MM.1S (cell line): ENCODE measurements around the gene EPHA3.

Source experiments
- DNase-seq: peaks from one replicate; pipeline ENCODE4 v3.0.0-alpha.2; 2015
- H2AFZ ChIP-seq: fragments of 300-600 bp; sonication (generic); 2 replicates; pipeline ENCODE4 v1.6.0; 2016; ENCODE audit warnings: antibody characterized with exemption, low read length
- H3F3A ChIP-seq: fragments of 300-600 bp; sonication (generic); 2 replicates; pipeline ENCODE4 v1.6.1; 2016; ENCODE audit warnings: mild to moderate bottlenecking, antibody characterized with exemption, low read length, moderate library complexity, mixed read lengths; ENCODE audit not compliant: insufficient read depth
- H3K27ac ChIP-seq: fragments of 300-600 bp; sonication (generic); 2 replicates; pipeline ENCODE4 v1.5.1; 2016; ENCODE audit warnings: mild to moderate bottlenecking, low read length
- H3K27me3 ChIP-seq: fragments of 300-600 bp; sonication (generic); replicated peaks from 2 replicates; pipeline ENCODE4 v1.6.0; 2016; ENCODE audit warnings: low read length; ENCODE audit not compliant: insufficient read depth
- H3K36me3 ChIP-seq: fragments of 300-600 bp; sonication (generic); replicated peaks from 2 replicates; pipeline ENCODE4 v1.6.1; 2016; ENCODE audit warnings: mild to moderate bottlenecking, low read length, mixed read lengths; ENCODE audit not compliant: insufficient read depth
- H3K4me1 ChIP-seq: fragments of 300-600 bp; sonication (generic); 2 replicates; pipeline ENCODE4 v1.6.1; 2016; ENCODE audit warnings: low read length, mixed read lengths
- H3K4me2 ChIP-seq: fragments of 300-600 bp; sonication (generic); 2 replicates; pipeline ENCODE4 v1.6.0; 2016; ENCODE audit warnings: low read depth, low read length
- H3K4me3 ChIP-seq: fragments of 300-600 bp; sonication (generic); 2 replicates; pipeline ENCODE4 v1.5.1; 2016; ENCODE audit warnings: low read length, mixed read lengths
- H3K79me2 ChIP-seq: fragments of 300-600 bp; sonication (generic); 2 replicates; pipeline ENCODE4 v1.6.1; 2016; ENCODE audit warnings: mixed run types, low read length, mixed read lengths
- H3K9ac ChIP-seq: fragments of 300-600 bp; sonication (generic); 2 replicates; pipeline ENCODE4 v1.6.1; 2016; ENCODE audit warnings: low read length, mixed read lengths
- H3K9me2 ChIP-seq: fragments of 300-600 bp; sonication (generic); replicated peaks from 2 replicates; pipeline ENCODE4 v1.6.1; 2016; ENCODE audit warnings: mild to moderate bottlenecking, low read length, mixed read lengths; ENCODE audit not compliant: insufficient read depth
- H3K9me3 ChIP-seq: fragments of 300-600 bp; sonication (generic); replicated peaks from 2 replicates; pipeline ENCODE4 v1.6.1; 2016; ENCODE audit warnings: mild to moderate bottlenecking, low read length, mixed read lengths; ENCODE audit not compliant: insufficient read depth
- H4K20me1 ChIP-seq: fragments of 300-600 bp; sonication (generic); 2 replicates; pipeline ENCODE4 v1.6.1; 2016; ENCODE audit warnings: mild to moderate bottlenecking, low read length, moderate library complexity, mixed read lengths; ENCODE audit not compliant: insufficient read depth
- EZH2 ChIP-seq: fragments of 300-600 bp; sonication (generic); optimal IDR thresholded peaks from 2 replicates; pipeline ENCODE3; 2017; ENCODE audit warnings: low read depth, mild to moderate bottlenecking, antibody characterized with exemption, low read length, mixed read lengths
- EZH2phosphoT487 ChIP-seq: fragments of 300-600 bp; sonication (generic); IDR thresholded peaks from 2 replicates; pipeline ENCODE4 v1.6.1; 2018; ENCODE audit warnings: antibody characterized with exemption, low read length
- TF ChIP-seq, protein P1 (sequence below): fragments of 300-600 bp; sonication (generic); IDR thresholded peaks from 2 replicates; pipeline ENCODE4 v1.5.1; 2016; ENCODE audit warnings: antibody characterized with exemption, low read length, mixed read lengths

Gene EPHA3

DNA sequence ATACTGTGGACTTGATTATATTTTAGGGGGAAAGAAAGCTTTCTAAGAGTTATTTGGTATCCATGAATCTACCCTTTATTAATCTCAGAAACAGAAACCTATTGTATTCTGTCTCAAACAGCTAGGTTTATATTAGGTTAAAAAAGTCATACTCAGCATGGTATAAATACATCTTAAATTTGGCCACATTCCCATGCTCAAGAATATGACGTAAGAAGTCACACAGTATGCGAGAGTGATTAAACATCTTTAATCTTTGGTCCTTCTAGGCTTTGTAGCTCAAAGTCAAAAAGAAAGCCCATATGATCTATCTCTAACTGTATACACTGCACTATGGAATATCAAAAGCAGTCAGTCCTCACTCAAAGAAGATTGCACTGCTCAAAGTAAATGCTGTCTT, 131.4 kb downstream of the EPHA3 start:
- Histone ChIP-seq H4K20me1 (no peaks in the 10 kb centered on the region), H3K4me1 (no peaks in the 10 kb centered on the region), H3K27ac (no peak overlapping the region), H3K27me3 (no peaks in the 10 kb centered on the region), H3K4me3 (no peak overlapping the region), H3K9me3 (no peaks in the 10 kb centered on the region), H3K4me2 (no peak overlapping the region), H3F3A (no peaks in the 10 kb centered on the region), H3K79me2 (no peaks in the 10 kb centered on the region), H3K9ac (no peak overlapping the region), H3K9me2 (no peaks in the 10 kb centered on the region), H2AFZ (no peak overlapping the region), H3K36me3 (no peaks in the 10 kb centered on the region)
- DNase-seq = no peak
- TF ChIP-seq, protein P1, sequence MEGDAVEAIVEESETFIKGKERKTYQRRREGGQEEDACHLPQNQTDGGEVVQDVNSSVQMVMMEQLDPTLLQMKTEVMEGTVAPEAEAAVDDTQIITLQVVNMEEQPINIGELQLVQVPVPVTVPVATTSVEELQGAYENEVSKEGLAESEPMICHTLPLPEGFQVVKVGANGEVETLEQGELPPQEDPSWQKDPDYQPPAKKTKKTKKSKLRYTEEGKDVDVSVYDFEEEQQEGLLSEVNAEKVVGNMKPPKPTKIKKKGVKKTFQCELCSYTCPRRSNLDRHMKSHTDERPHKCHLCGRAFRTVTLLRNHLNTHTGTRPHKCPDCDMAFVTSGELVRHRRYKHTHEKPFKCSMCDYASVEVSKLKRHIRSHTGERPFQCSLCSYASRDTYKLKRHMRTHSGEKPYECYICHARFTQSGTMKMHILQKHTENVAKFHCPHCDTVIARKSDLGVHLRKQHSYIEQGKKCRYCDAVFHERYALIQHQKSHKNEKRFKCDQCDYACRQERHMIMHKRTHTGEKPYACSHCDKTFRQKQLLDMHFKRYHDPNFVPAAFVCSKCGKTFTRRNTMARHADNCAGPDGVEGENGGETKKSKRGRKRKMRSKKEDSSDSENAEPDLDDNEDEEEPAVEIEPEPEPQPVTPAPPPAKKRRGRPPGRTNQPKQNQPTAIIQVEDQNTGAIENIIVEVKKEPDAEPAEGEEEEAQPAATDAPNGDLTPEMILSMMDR = no peak
- TF ChIP-seq EZH2 (no peak), EZH2phosphoT487 (no peak)

DNA sequence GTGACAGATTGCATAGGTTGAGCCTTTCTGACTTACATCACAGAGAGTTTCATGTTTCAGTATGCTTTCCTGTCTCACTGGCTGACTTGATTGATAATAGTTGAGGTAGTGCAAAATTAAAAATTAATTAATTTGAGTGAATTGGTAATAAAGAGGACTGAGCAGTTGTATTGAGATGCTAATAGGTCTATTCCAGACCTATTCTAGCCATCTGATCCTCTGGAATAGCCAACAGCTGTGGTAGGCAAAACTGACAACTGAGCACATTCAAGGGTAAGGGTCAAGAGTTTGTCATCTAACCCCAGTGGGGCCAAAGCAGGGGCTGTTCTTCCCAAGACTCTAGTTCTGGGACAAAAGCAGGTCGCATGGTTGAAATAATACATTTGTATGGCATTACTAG, 132.4 kb downstream of the EPHA3 start:
- Histone ChIP-seq H3K9me2 (no peaks in the 10 kb centered on the region), H3K27me3 (no peaks in the 10 kb centered on the region), H3K27ac (no peak overlapping the region), H2AFZ (no peak overlapping the region), H3K36me3 (no peaks in the 10 kb centered on the region), H3K79me2 (no peaks in the 10 kb centered on the region), H3K9ac (no peak overlapping the region), H3K9me3 (no peaks in the 10 kb centered on the region), H3K4me2 (no peak overlapping the region), H3K4me1 (no peaks in the 10 kb centered on the region), H3F3A (no peaks in the 10 kb centered on the region), H4K20me1 (no peaks in the 10 kb centered on the region), H3K4me3 (no peak overlapping the region)
- DNase-seq = no peak
- TF ChIP-seq EZH2 (no peak), EZH2phosphoT487 (no peak)
- TF ChIP-seq, protein P1 = no peak

DNA sequence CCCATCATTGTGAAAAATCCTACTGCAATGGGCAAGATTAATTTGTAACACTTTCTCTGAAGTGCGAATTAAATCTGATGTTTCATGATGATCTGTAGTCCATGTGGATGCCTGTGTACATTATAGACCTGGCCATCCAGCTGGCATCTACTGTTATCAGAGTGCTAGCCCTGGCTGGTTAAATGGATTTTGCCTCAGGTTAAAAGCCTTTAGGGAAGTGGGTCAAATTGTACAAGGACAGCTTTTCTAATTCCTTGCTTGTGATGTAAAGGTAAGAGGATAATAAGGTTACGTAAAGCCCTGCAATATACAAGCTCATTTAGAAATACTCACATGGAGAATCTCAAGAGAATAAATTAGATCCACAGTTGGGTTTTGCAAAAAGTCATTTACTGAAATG, 138.2 kb downstream of the EPHA3 start:
- no peak for DNase-seq
- H3F3A ChIP-seq = no peaks in the 10 kb centered on the region
- no peaks in the 10 kb centered on the region for H3K9me2 ChIP-seq
- H3K9ac ChIP-seq = no peak overlapping the region
- H3K36me3 ChIP-seq = no peaks in the 10 kb centered on the region
- no peak overlapping the region for H3K27ac ChIP-seq
- no peak overlapping the region for H3K4me3 ChIP-seq
- no peaks in the 10 kb centered on the region for H3K79me2 ChIP-seq
- no peaks in the 10 kb centered on the region for H3K4me1 ChIP-seq
- H3K9me3 ChIP-seq = no peaks in the 10 kb centered on the region
- H2AFZ ChIP-seq = no peak overlapping the region
- TF ChIP-seq, protein P1 = no peak
- TF ChIP-seq EZH2phosphoT487 (no peak), EZH2 (no peak)
- H4K20me1 ChIP-seq = no peaks in the 10 kb centered on the region
- H3K27me3 ChIP-seq = no peaks in the 10 kb centered on the region
- H3K4me2 ChIP-seq = no peak overlapping the region

DNA sequence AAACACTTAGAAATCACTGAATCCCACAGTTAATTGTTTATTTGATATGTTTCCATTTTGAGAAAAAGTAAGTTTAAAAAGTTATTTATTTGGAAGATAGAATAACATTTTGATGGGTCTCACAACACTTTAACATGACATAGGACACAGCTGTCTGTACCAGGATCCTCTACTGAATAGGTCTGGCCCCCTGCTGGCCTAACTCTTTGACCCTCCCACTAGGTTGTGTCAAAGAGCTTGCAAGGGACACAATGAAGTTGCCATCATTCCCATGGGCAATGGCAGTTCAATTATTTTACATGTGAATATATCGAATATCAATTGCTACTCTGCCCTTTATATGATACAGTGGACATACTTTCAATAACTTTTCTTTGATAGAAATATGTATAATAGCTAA, 138.9 kb downstream of the EPHA3 start:
- H3K79me2 ChIP-seq = no peaks in the 10 kb centered on the region
- H3K9ac ChIP-seq = no peak overlapping the region
- no peak overlapping the region for H2AFZ ChIP-seq
- H3K27ac ChIP-seq = no peak overlapping the region
- no peaks in the 10 kb centered on the region for H3K9me3 ChIP-seq
- H3K4me3 ChIP-seq = no peak overlapping the region
- no peaks in the 10 kb centered on the region for H3K4me1 ChIP-seq
- TF ChIP-seq EZH2phosphoT487 (no peak), EZH2 (no peak)
- TF ChIP-seq, protein P1 = no peak
- no peaks in the 10 kb centered on the region for H3K27me3 ChIP-seq
- no peak for DNase-seq
- H4K20me1 ChIP-seq = no peaks in the 10 kb centered on the region
- no peaks in the 10 kb centered on the region for H3K9me2 ChIP-seq
- H3K4me2 ChIP-seq = no peak overlapping the region
- no peaks in the 10 kb centered on the region for H3F3A ChIP-seq
- no peaks in the 10 kb centered on the region for H3K36me3 ChIP-seq
